Stimulated activated CD4-positive, alpha-beta T cell treated with anti-CD3 and anti-CD28 coated beads, Interleukin-2, amount 100 ng/mL, for 24 hours (primary cell): ENCODE measurements around the gene ZNF267.
"Not testable (repeated sequence)": the region's sequence is repeated elsewhere in the genome, so short reads cannot be mapped to it uniquely, and the experiment has no call there.

Source experiments
- DNase-seq, 2 donors: peaks; one replicate each; pipeline ENCODE4 v3.0.0-alpha.2; 2020

Gene ZNF267

GRCh38 chr16:31879937-31880321 is 6.3 kb downstream of the ZNF267 start:
- DNase-seq: no peak

- DNase-seq: peak in 1 of 2 donors; percentile 41
Measured at GRCh38 chr16:31880322-31880979, 6.8 kb downstream of the ZNF267 start.

- no peak for DNase-seq
Measured at GRCh38 chr16:31886227-31886626, 12.6 kb downstream of the ZNF267 start.

- no peak for DNase-seq
Measured at GRCh38 chr16:31888735-31889134, 15.1 kb downstream of the ZNF267 start.

GRCh38 chr16:31892111-31892510 is 18.5 kb downstream of the ZNF267 start:
- DNase-seq: not testable (repeated sequence)

GRCh38 chr16:31893824-31894223 is 20.2 kb downstream of the ZNF267 start:
- no peak for DNase-seq

- DNase-seq: no peak
Measured at GRCh38 chr16:31897283-31897682, 23.7 kb downstream of the ZNF267 start.

- no peak for DNase-seq
Measured at GRCh38 chr16:31899505-31899904, 25.9 kb downstream of the ZNF267 start.

DNA sequence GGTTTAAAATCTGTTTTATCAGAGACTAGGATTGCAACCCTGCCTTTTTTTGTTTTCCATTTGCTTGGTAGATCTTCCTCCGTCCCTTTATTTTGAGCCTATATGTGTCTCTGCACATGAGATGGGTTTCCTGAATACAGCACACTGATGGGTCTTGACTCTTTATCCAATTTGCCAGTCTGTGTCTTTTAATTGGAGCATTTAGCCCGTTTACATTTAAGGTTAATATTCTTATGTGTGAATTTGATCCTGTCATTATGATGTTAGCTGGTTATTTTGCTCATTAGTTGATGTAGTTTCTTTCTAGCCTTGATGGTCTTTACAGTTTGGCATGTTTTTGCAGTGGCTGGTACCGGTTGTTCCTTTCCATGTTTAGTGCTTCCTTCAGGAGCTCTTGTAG is 31.0 kb downstream of the ZNF267 start:
- not testable (repeated sequence) for DNase-seq

DNA sequence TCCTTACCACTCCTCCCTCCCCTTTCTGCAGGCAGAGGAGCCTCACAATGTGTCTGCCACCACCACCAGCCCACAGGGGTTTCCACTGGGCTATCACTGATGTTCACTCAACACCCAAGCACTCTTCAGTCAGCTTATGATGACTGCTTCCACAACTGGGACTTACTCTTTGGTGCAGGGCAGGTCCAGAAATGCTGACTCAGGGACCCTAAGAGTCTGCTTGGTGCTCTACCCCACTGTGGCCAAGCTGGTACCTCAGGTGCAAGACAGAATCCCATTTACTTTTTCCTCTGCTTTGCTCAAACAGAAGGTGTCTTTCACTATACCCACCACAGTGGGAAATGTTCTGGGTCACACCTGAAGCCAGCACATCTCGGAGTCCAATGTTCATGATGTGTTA is 40.1 kb downstream of the ZNF267 start:
- DNase-seq: no peak

- no peak for DNase-seq
Measured at GRCh38 chr16:31916056-31916488, 42.5 kb downstream of the ZNF267 start.

GRCh38 chr16:31920373-31920772 is 46.8 kb downstream of the ZNF267 start:
- no peak for DNase-seq

- DNase-seq: not testable (repeated sequence)
Measured at GRCh38 chr16:31951806-31952205, 78.2 kb downstream of the ZNF267 start.

DNA sequence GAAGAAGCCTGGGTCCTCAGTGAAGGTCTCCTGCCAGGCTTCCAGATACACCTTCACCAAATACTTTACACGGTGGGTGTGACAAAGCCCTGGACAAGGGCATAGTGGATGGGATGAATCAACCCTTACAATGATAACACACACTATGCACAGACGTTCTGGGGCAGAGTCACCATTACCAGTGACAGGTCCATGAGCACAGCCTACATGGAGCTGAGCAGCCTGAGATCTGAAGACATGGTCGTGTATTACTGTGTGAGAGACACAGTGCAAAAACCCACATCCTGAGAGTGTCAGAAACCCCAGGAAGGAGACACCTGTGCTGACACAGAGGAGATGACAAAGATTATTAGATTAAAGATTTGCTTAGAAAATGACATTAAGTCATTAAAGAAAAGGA is 78.6 kb downstream of the ZNF267 start:
- not testable (repeated sequence) for DNase-seq

DNA sequence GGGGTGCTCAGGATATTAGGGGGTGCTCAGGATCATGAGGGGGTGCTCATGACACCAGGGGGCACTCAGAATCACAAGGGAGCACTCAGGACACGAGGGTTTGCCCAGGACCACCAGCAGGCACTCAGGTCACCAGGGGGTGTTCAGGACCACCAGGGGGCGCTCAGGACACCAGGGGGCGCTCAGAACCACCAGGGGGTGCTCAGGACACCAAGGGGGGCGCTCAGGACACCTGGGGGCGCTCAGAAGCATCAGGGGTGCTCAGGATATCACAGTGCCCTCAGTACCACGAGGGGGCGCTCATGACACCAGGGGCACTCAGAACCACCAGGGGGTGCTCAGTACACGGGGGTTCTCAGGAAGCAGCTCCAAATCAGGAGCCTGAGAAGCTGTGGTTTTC is 82.6 kb downstream of the ZNF267 start:
- DNase-seq: not testable (repeated sequence)

DNA sequence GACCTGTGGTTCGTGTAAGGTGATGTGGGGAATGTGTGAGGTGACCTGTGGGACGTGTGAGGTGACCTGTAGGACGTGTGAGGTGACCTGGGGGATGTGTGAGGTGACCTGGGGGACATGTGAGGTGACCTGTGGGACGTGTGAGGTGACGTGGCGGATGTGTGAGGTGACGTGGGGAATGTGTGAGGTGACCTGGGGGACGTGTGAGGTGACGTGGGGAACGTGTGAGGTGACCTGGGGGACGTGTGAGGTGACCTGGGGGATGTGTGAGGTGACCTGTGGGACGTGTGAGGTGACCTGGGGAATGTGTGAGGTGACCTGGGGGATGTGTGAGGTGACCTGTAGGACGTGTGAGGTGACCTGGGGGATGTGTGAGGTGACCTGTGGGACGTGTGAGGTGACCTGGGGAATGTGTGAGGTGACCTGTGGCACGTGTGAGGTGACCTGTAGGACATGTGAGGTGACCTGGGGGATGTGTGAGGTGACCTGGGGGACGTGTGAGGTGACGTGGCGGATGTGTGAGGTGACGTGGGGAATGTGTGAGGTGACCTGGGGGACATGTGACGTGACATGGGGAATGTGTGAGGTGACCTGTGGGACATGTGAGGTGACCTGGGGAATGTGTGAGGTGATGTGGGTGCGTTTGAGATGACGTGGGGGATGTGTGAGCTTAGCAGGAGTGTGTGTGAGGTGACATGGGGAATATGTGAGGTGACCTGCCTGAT is 86.7 kb downstream of the ZNF267 start:
- not testable (repeated sequence) for DNase-seq
